ENCODE data around the gene GPT2. TPM values are rescaled to one million over a fixed set of nuclear protein-coding genes. Genes with fewer than 3 reads are reported as not detected.
A peak's percentile ranks its signal among the peaks of the same experiment; 100 is the strongest.

GPT2 gene
- total RNA-seq, 1 donor from 2014 or later = 93.1 TPM

- H3K27ac Mint-ChIP-seq = peak overlapping the region; percentile 85
- peak; percentile 66 for DNase-seq (ENCODE audit: low spot score, unreplicated experiment)
- H3K4me3 Mint-ChIP-seq (ENCODE audit: low read depth) = no peak overlapping the region
- H3K4me1 Mint-ChIP-seq (ENCODE audit: low read depth) = peaks cover 4% of the 10 kb centered on the region
- no peaks in the 10 kb centered on the region for H3K27me3 Mint-ChIP-seq
- no peaks in the 10 kb centered on the region for H3K9me3 Mint-ChIP-seq (ENCODE audit: low read depth)
- peaks cover 23% of the 10 kb centered on the region for H3K36me3 Mint-ChIP-seq (ENCODE audit: insufficient read depth)
- TF ChIP-seq CTCF (IDR thresholded peaks at IDR 0.05; ENCODE audit: unreplicated experiment) = peak; percentile 85
Measured at GRCh38 chr16:46908540-46909372, 24.6 kb downstream of the GPT2 start.

- H3K27me3 Mint-ChIP-seq = no peaks in the 10 kb centered on the region
- H3K36me3 Mint-ChIP-seq (ENCODE audit: insufficient read depth) = peaks cover 18% of the 10 kb centered on the region
- H3K4me1 Mint-ChIP-seq (ENCODE audit: low read depth) = peaks cover 4% of the 10 kb centered on the region
- no peak for TF ChIP-seq CTCF (IDR thresholded peaks at IDR 0.05; ENCODE audit: unreplicated experiment)
- H3K9me3 Mint-ChIP-seq (ENCODE audit: low read depth) = no peaks in the 10 kb centered on the region
- H3K27ac Mint-ChIP-seq = no peak overlapping the region
- no peak overlapping the region for H3K4me3 Mint-ChIP-seq (ENCODE audit: low read depth)
- no peak for DNase-seq (ENCODE audit: low spot score, unreplicated experiment)
Measured at GRCh38 chr16:46911038-46911437, 26.9 kb downstream of the GPT2 start.

- no peaks in the 10 kb centered on the region for H3K27me3 Mint-ChIP-seq
- peaks cover 4% of the 10 kb centered on the region for H3K4me1 Mint-ChIP-seq (ENCODE audit: low read depth)
- no peak overlapping the region for H3K27ac Mint-ChIP-seq
- no peak for DNase-seq (ENCODE audit: low spot score, unreplicated experiment)
- H3K4me3 Mint-ChIP-seq (ENCODE audit: low read depth) = no peak overlapping the region
- H3K9me3 Mint-ChIP-seq (ENCODE audit: low read depth) = no peaks in the 10 kb centered on the region
- TF ChIP-seq CTCF (IDR thresholded peaks at IDR 0.05; ENCODE audit: unreplicated experiment) = no peak
- H3K36me3 Mint-ChIP-seq (ENCODE audit: insufficient read depth) = peaks cover 19% of the 10 kb centered on the region
Measured at GRCh38 chr16:46911650-46912049, 27.5 kb downstream of the GPT2 start.

- H3K27me3 Mint-ChIP-seq = no peaks in the 10 kb centered on the region
- H3K27ac Mint-ChIP-seq = no peak overlapping the region
- peaks cover 29% of the 10 kb centered on the region for H3K36me3 Mint-ChIP-seq (ENCODE audit: insufficient read depth)
- peaks cover 19% of the 10 kb centered on the region for H3K4me1 Mint-ChIP-seq (ENCODE audit: low read depth)
- H3K4me3 Mint-ChIP-seq (ENCODE audit: low read depth) = no peak overlapping the region
- DNase-seq (ENCODE audit: low spot score, unreplicated experiment) = no peak
- TF ChIP-seq CTCF (IDR thresholded peaks at IDR 0.05; ENCODE audit: unreplicated experiment) = no peak
- no peaks in the 10 kb centered on the region for H3K9me3 Mint-ChIP-seq (ENCODE audit: low read depth)
Measured at GRCh38 chr16:46914556-46915201, 30.5 kb downstream of the GPT2 start.

GRCh38 chr16:46915483-46916025, 31.4 kb downstream of the GPT2 start:
- no peaks in the 10 kb centered on the region for H3K27me3 Mint-ChIP-seq
- H3K4me3 Mint-ChIP-seq (ENCODE audit: low read depth) = no peak overlapping the region
- H3K4me1 Mint-ChIP-seq (ENCODE audit: low read depth) = peaks cover 28% of the 10 kb centered on the region
- no peak for TF ChIP-seq CTCF (IDR thresholded peaks at IDR 0.05; ENCODE audit: unreplicated experiment)
- no peak for DNase-seq (ENCODE audit: low spot score, unreplicated experiment)
- H3K9me3 Mint-ChIP-seq (ENCODE audit: low read depth) = no peaks in the 10 kb centered on the region
- no peak overlapping the region for H3K27ac Mint-ChIP-seq
- H3K36me3 Mint-ChIP-seq (ENCODE audit: insufficient read depth) = peaks cover 34% of the 10 kb centered on the region
